ENCODE results near the gene SUSD1.
"Not testable (repeated sequence)": the region's sequence is repeated elsewhere in the genome, so short reads cannot be mapped to it uniquely, and the experiment has no call there.

The SUSD1 gene

GRCh38 chr9:112157087-112157486, 18.0 kb downstream of the SUSD1 start:
- no peak overlapping the region for H3K4me3 ChIP-seq (ENCODE audit: low read length in 2 of 2)
- no peaks in the 10 kb centered on the region for H3K9me3 ChIP-seq (ENCODE audit: control insufficient read depth in 2 of 2, low read length in 2 of 2)
- H3K36me3 ChIP-seq (ENCODE audit: control insufficient read depth in 2 of 2, insufficient read depth in 2 of 2, low read length in 2 of 2): no peaks in the 10 kb centered on the region
- H3K27ac ChIP-seq (ENCODE audit: low read length): no peak overlapping the region
- H3K27me3 ChIP-seq (ENCODE audit: control insufficient read depth in 1 of 2, insufficient read depth in 2 of 2, low read length in 2 of 2): no peaks in the 10 kb centered on the region
- no peaks in the 10 kb centered on the region for H3K4me1 ChIP-seq (ENCODE audit: control insufficient read depth, insufficient read depth, low read length)
- H3K9ac ChIP-seq (ENCODE audit: low read length in 2 of 2): no peak overlapping the region

GRCh38 chr9:112149211-112149610, 25.9 kb downstream of the SUSD1 start:
- Histone ChIP-seq H3K27ac (ENCODE audit: low read length) (no peak overlapping the region), H3K36me3 (ENCODE audit: control insufficient read depth in 2 of 2, insufficient read depth in 2 of 2, low read length in 2 of 2) (no peaks in the 10 kb centered on the region), H3K4me1 (ENCODE audit: control insufficient read depth, insufficient read depth, low read length) (no peaks in the 10 kb centered on the region), H3K4me3 (ENCODE audit: low read length in 2 of 2) (no peak overlapping the region), H3K9me3 (ENCODE audit: control insufficient read depth in 2 of 2, low read length in 2 of 2) (no peaks in the 10 kb centered on the region), H3K27me3 (ENCODE audit: control insufficient read depth in 1 of 2, insufficient read depth in 2 of 2, low read length in 2 of 2) (no peaks in the 10 kb centered on the region), H3K9ac (ENCODE audit: low read length in 2 of 2) (no peak overlapping the region)

- Histone ChIP-seq H3K27ac (ENCODE audit: low read length) (no peak overlapping the region), H3K9me3 (ENCODE audit: control insufficient read depth in 2 of 2, low read length in 2 of 2) (no peaks in the 10 kb centered on the region), H3K9ac (ENCODE audit: low read length in 2 of 2) (no peak overlapping the region), H3K36me3 (ENCODE audit: control insufficient read depth in 2 of 2, insufficient read depth in 2 of 2, low read length in 2 of 2) (no peaks in the 10 kb centered on the region), H3K27me3 (ENCODE audit: control insufficient read depth in 1 of 2, insufficient read depth in 2 of 2, low read length in 2 of 2) (no peaks in the 10 kb centered on the region), H3K4me3 (ENCODE audit: low read length in 2 of 2) (no peak overlapping the region), H3K4me1 (ENCODE audit: control insufficient read depth, insufficient read depth, low read length) (no peaks in the 10 kb centered on the region)
Observed at GRCh38 chr9:112145886-112146285, 29.2 kb downstream of the SUSD1 start.

GRCh38 chr9:112144807-112145206, 30.3 kb downstream of the SUSD1 start:
- H3K4me1 ChIP-seq (ENCODE audit: control insufficient read depth, insufficient read depth, low read length): no peaks in the 10 kb centered on the region
- H3K9ac ChIP-seq (ENCODE audit: low read length in 2 of 2): no peak overlapping the region
- no peak overlapping the region for H3K4me3 ChIP-seq (ENCODE audit: low read length in 2 of 2)
- no peaks in the 10 kb centered on the region for H3K36me3 ChIP-seq (ENCODE audit: control insufficient read depth in 2 of 2, insufficient read depth in 2 of 2, low read length in 2 of 2)
- no peak overlapping the region for H3K27ac ChIP-seq (ENCODE audit: low read length)
- H3K27me3 ChIP-seq (ENCODE audit: control insufficient read depth in 1 of 2, insufficient read depth in 2 of 2, low read length in 2 of 2): no peaks in the 10 kb centered on the region
- no peaks in the 10 kb centered on the region for H3K9me3 ChIP-seq (ENCODE audit: control insufficient read depth in 2 of 2, low read length in 2 of 2)

GRCh38 chr9:112142420-112142819, 32.7 kb downstream of the SUSD1 start:
- Histone ChIP-seq H3K36me3 (ENCODE audit: control insufficient read depth in 2 of 2, insufficient read depth in 2 of 2, low read length in 2 of 2) (no peaks in the 10 kb centered on the region), H3K9me3 (ENCODE audit: control insufficient read depth in 2 of 2, low read length in 2 of 2) (no peaks in the 10 kb centered on the region), H3K4me3 (ENCODE audit: low read length in 2 of 2) (no peak overlapping the region), H3K27me3 (ENCODE audit: control insufficient read depth in 1 of 2, insufficient read depth in 2 of 2, low read length in 2 of 2) (no peaks in the 10 kb centered on the region), H3K4me1 (ENCODE audit: control insufficient read depth, insufficient read depth, low read length) (no peaks in the 10 kb centered on the region), H3K9ac (ENCODE audit: low read length in 2 of 2) (no peak overlapping the region), H3K27ac (ENCODE audit: low read length) (no peak overlapping the region)

- Histone ChIP-seq H3K9me3 (ENCODE audit: control insufficient read depth in 2 of 2, low read length in 2 of 2) (no peaks in the 10 kb centered on the region), H3K4me3 (ENCODE audit: low read length in 2 of 2) (no peak overlapping the region), H3K4me1 (ENCODE audit: control insufficient read depth, insufficient read depth, low read length) (no peaks in the 10 kb centered on the region), H3K27me3 (ENCODE audit: control insufficient read depth in 1 of 2, insufficient read depth in 2 of 2, low read length in 2 of 2) (no peaks in the 10 kb centered on the region), H3K36me3 (ENCODE audit: control insufficient read depth in 2 of 2, insufficient read depth in 2 of 2, low read length in 2 of 2) (no peaks in the 10 kb centered on the region), H3K27ac (ENCODE audit: low read length) (no peak overlapping the region), H3K9ac (ENCODE audit: low read length in 2 of 2) (no peak overlapping the region)
Observed at GRCh38 chr9:112140936-112141335, 34.2 kb downstream of the SUSD1 start.

GRCh38 chr9:112137066-112137465, 38.0 kb downstream of the SUSD1 start:
- H3K4me3 ChIP-seq (ENCODE audit: low read length in 2 of 2): no peak overlapping the region
- no peak overlapping the region for H3K9ac ChIP-seq (ENCODE audit: low read length in 2 of 2)
- H3K9me3 ChIP-seq (ENCODE audit: control insufficient read depth in 2 of 2, low read length in 2 of 2): peaks cover 0 to 5% of the 10 kb centered on the region in 2 donors
- no peaks in the 10 kb centered on the region for H3K27me3 ChIP-seq (ENCODE audit: control insufficient read depth in 1 of 2, insufficient read depth in 2 of 2, low read length in 2 of 2)
- no peaks in the 10 kb centered on the region for H3K4me1 ChIP-seq (ENCODE audit: control insufficient read depth, insufficient read depth, low read length)
- H3K27ac ChIP-seq (ENCODE audit: low read length): no peak overlapping the region
- no peaks in the 10 kb centered on the region for H3K36me3 ChIP-seq (ENCODE audit: control insufficient read depth in 2 of 2, insufficient read depth in 2 of 2, low read length in 2 of 2)

- Histone ChIP-seq H3K27me3 (ENCODE audit: control insufficient read depth in 1 of 2, insufficient read depth in 2 of 2, low read length in 2 of 2) (no peaks in the 10 kb centered on the region), H3K4me1 (ENCODE audit: control insufficient read depth, insufficient read depth, low read length) (no peaks in the 10 kb centered on the region), H3K9ac (ENCODE audit: low read length in 2 of 2) (no peak overlapping the region), H3K9me3 (ENCODE audit: control insufficient read depth in 2 of 2, low read length in 2 of 2) (peaks cover 0 to 5% of the 10 kb centered on the region in 2 donors), H3K36me3 (ENCODE audit: control insufficient read depth in 2 of 2, insufficient read depth in 2 of 2, low read length in 2 of 2) (no peaks in the 10 kb centered on the region), H3K27ac (ENCODE audit: low read length) (no peak overlapping the region), H3K4me3 (ENCODE audit: low read length in 2 of 2) (no peak overlapping the region)
Observed at GRCh38 chr9:112135706-112136105, 39.4 kb downstream of the SUSD1 start.

GRCh38 chr9:112133806-112134205, 41.3 kb downstream of the SUSD1 start:
- H3K4me3 ChIP-seq (ENCODE audit: low read length in 2 of 2); H3K36me3 ChIP-seq (ENCODE audit: control insufficient read depth in 2 of 2, insufficient read depth in 2 of 2, low read length in 2 of 2); H3K9ac ChIP-seq (ENCODE audit: low read length in 2 of 2); H3K4me1 ChIP-seq (ENCODE audit: control insufficient read depth, insufficient read depth, low read length); H3K27me3 ChIP-seq (ENCODE audit: control insufficient read depth in 1 of 2, insufficient read depth in 2 of 2, low read length in 2 of 2); H3K27ac ChIP-seq (ENCODE audit: low read length); H3K9me3 ChIP-seq (ENCODE audit: control insufficient read depth in 2 of 2, low read length in 2 of 2): not testable (repeated sequence)

- Histone ChIP-seq H3K27ac (ENCODE audit: low read length) (no peak overlapping the region), H3K9ac (ENCODE audit: low read length in 2 of 2) (no peak overlapping the region), H3K4me1 (ENCODE audit: control insufficient read depth, insufficient read depth, low read length) (no peaks in the 10 kb centered on the region), H3K4me3 (ENCODE audit: low read length in 2 of 2) (no peak overlapping the region), H3K36me3 (ENCODE audit: control insufficient read depth in 2 of 2, insufficient read depth in 2 of 2, low read length in 2 of 2) (no peaks in the 10 kb centered on the region), H3K27me3 (ENCODE audit: control insufficient read depth in 1 of 2, insufficient read depth in 2 of 2, low read length in 2 of 2) (no peaks in the 10 kb centered on the region), H3K9me3 (ENCODE audit: control insufficient read depth in 2 of 2, low read length in 2 of 2) (peaks cover 0 to 5% of the 10 kb centered on the region in 2 donors)
Observed at GRCh38 chr9:112132356-112132755, 42.7 kb downstream of the SUSD1 start.

GRCh38 chr9:112130997-112131396, 44.1 kb downstream of the SUSD1 start:
- H3K36me3 ChIP-seq (ENCODE audit: control insufficient read depth in 2 of 2, insufficient read depth in 2 of 2, low read length in 2 of 2): no peaks in the 10 kb centered on the region
- peaks cover 0 to 5% of the 10 kb centered on the region in 2 donors for H3K9me3 ChIP-seq (ENCODE audit: control insufficient read depth in 2 of 2, low read length in 2 of 2)
- H3K27me3 ChIP-seq (ENCODE audit: control insufficient read depth in 1 of 2, insufficient read depth in 2 of 2, low read length in 2 of 2): no peaks in the 10 kb centered on the region
- H3K27ac ChIP-seq (ENCODE audit: low read length): no peak overlapping the region
- no peak overlapping the region for H3K9ac ChIP-seq (ENCODE audit: low read length in 2 of 2)
- no peak overlapping the region for H3K4me3 ChIP-seq (ENCODE audit: low read length in 2 of 2)
- no peaks in the 10 kb centered on the region for H3K4me1 ChIP-seq (ENCODE audit: control insufficient read depth, insufficient read depth, low read length)
